Muscle of leg (tissue), 16 donors: ENCODE results near the gene LRRC28. TPM values are rescaled to one million over a fixed set of nuclear protein-coding genes. Genes with fewer than 3 reads are reported as not detected.

ENCODE experiments used
- DNase-seq: peaks from one replicate; pipeline ENCODE4 v3.0.0; 2013
- H3K27ac ChIP-seq: one replicate; pipeline ENCODE4 v1.5.1; 2013; ENCODE audit warnings: mild to moderate bottlenecking, low read length, control low read depth
- H3K27me3 ChIP-seq: one replicate; pipeline ENCODE4 v1.6.1; 2013; ENCODE audit warnings: low read length; ENCODE audit not compliant: control insufficient read depth, insufficient read depth
- H3K36me3 ChIP-seq: one replicate; pipeline ENCODE4 v1.6.1; 2013; ENCODE audit warnings: low read length; ENCODE audit not compliant: control insufficient read depth, insufficient read depth
- H3K4me1 ChIP-seq: one replicate; pipeline ENCODE4 v1.6.1; 2013; ENCODE audit warnings: low read length; ENCODE audit not compliant: control insufficient read depth, insufficient read depth
- H3K4me3 ChIP-seq: one replicate; pipeline ENCODE4 v1.5.1; 2013; ENCODE audit warnings: low read length, control low read depth
- H3K9me3 ChIP-seq: replicated peaks from 2 replicates; pipeline ENCODE4 v1.6.1; 2013; ENCODE audit warnings: low read depth, low read length; ENCODE audit not compliant: control insufficient read depth
- WGBS: methylation state at CpG from one replicate; pipeline ENCODE4 v1.1.5; 2013; ENCODE audit warnings: missing lambda C conversion rate; ENCODE audit not compliant: insufficient coverage; 5-methylcytosine and 5-hydroxymethylcytosine counted together
- long read RNA-seq, 11 donors: transcript quantifications; one replicate each; lab custom pipeline, GENCODE V29; 2026
- polyA plus RNA-seq, 8 donors: library from polyadenylated mRNA; unstranded; fragments of 120-200 nt; gene quantifications; one replicate each; pipeline versions ENCODE4 v1.2.1 to v1.2.3, GENCODE V29; 2013; ENCODE audit warnings: inconsistent platforms in 1 of 8, low replicate concordance in 1 of 8; ENCODE audit not compliant: insufficient read length in 8 of 8, insufficient read depth in 1 of 8
- total RNA-seq: library from RNA; stranded (reverse); fragments of 120-200 nt; gene quantifications from one replicate; pipeline ENCODE4 v1.2.4, GENCODE V29; 2013

The LRRC28 gene
- 15.8 TPM for total RNA-seq
- polyA plus RNA-seq = 10 to 100 TPM; 12.4 to 19.8 (median 17.6) TPM
- long read RNA-seq, donor 1, full-length matches to known transcripts = 2 of 2 reads
- long read RNA-seq, donor 1, partial matches to known transcripts = 0 of 2 reads
- long read RNA-seq, donor 1, other reads (novel, unspliced or antisense) = 0 of 2 reads
- long read RNA-seq, donor 2, full-length matches to known transcripts = 1 of 1 reads
- long read RNA-seq, donor 2, partial matches to known transcripts = 0 of 1 reads
- long read RNA-seq, donor 2, other reads (novel, unspliced or antisense) = 0 of 1 reads
- long read RNA-seq, donor 3, full-length matches to known transcripts = 4 of 4 reads
- long read RNA-seq, donor 3, partial matches to known transcripts = 0 of 4 reads
- long read RNA-seq, donor 3, other reads (novel, unspliced or antisense) = 0 of 4 reads
- long read RNA-seq, donor 4, full-length matches to known transcripts = 4 of 4 reads
- long read RNA-seq, donor 4, partial matches to known transcripts = 0 of 4 reads
- long read RNA-seq, donor 4, other reads (novel, unspliced or antisense) = 0 of 4 reads
- long read RNA-seq, donor 5, full-length matches to known transcripts = 6 of 6 reads
- long read RNA-seq, donor 5, partial matches to known transcripts = 0 of 6 reads
- long read RNA-seq, donor 5, other reads (novel, unspliced or antisense) = 0 of 6 reads
- long read RNA-seq, donor 6, full-length matches to known transcripts = 2 of 2 reads
- long read RNA-seq, donor 6, partial matches to known transcripts = 0 of 2 reads
- long read RNA-seq, donor 6, other reads (novel, unspliced or antisense) = 0 of 2 reads
- long read RNA-seq, donor 7, full-length matches to known transcripts = 2 of 2 reads
- long read RNA-seq, donor 7, partial matches to known transcripts = 0 of 2 reads
- long read RNA-seq, donor 7, other reads (novel, unspliced or antisense) = 0 of 2 reads
- long read RNA-seq, donor 8, full-length matches to known transcripts = 3 of 3 reads
- long read RNA-seq, donor 8, partial matches to known transcripts = 0 of 3 reads
- long read RNA-seq, donor 8, other reads (novel, unspliced or antisense) = 0 of 3 reads
- long read RNA-seq, donor 9, full-length matches to known transcripts = 1 of 1 reads
- long read RNA-seq, donor 9, partial matches to known transcripts = 0 of 1 reads
- long read RNA-seq, donor 9, other reads (novel, unspliced or antisense) = 0 of 1 reads
- long read RNA-seq, donor 10, full-length matches to known transcripts = 6 of 6 reads
- long read RNA-seq, donor 10, partial matches to known transcripts = 0 of 6 reads
- long read RNA-seq, donor 10, other reads (novel, unspliced or antisense) = 0 of 6 reads
- long read RNA-seq, donor 11, full-length matches to known transcripts = 1 of 1 reads
- long read RNA-seq, donor 11, partial matches to known transcripts = 0 of 1 reads
- long read RNA-seq, donor 11, other reads (novel, unspliced or antisense) = 0 of 1 reads

DNA sequence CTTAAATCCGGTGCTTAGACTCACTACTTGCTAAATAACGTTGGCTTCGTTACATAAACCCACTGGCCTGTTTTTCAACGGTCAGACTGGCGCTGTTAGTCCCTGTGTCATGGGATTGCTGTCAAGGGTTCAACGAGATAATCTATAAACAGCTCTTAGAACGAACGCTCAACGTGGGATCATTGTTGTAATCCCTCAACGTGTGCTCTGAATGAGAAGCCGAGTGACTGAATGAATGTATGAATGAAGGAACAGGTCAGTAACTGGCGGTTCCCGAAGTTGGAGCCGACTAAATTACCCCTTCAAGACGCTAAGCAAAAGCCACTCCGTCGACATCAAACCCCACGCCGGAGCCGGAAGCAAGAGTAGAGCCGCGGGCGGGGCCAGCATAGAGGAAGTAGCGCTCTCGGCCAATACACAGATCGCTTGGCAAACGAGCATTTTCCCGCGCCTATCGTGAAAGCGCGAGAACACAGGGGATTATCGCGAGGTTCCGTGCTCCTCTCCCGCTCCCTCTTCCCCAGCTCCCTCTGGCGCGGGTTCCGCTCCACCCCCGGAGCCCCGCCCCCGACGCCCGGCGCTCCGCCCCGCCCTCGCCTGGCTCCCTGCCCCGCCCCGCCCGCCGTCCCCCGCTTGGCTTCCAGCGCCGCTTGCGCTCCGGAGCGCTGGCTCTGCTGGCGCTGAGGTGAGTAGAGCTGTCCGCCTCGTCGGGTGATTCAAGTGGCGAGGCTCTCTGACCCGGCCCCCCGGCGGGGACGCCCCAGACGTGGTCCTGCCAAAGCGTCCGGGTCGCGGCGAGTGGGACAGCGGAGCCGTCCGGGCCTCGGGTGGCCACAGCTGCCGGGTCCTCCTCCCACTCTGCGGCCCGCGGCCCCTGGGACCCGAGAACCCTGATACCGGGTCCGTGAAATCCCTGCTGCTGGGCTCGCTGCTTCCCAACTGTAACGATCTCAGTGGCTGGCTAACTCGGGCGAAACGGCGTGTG lies at the start of gene LRRC28:
Gene LRRC28, plus strand, starts transcription at position 625 of the 985 bp plus-strand sequence. CDS start 4,477 bp downstream, outside the sequence.
- no peaks in the 10 kb centered on the region for H3K36me3 ChIP-seq
- H3K9me3 ChIP-seq = no peaks in the 10 kb centered on the region
- H3K27ac ChIP-seq = peak within 1 kb of the TSS; percentile 99
- H3K4me3 ChIP-seq = peak within 1 kb of the TSS; percentile 73
- H3K27me3 ChIP-seq = no peaks in the 10 kb centered on the region
- H3K4me1 ChIP-seq = peaks cover 12% of the 10 kb centered on the region
- DNase-seq = peak; percentile 100
- WGBS = under 1% methylated on average over 77 of the region's 90 CpGs

- WGBS = no CpG with 5 or more reads among the region's 2 CpGs
- peak; percentile 48 for DNase-seq
- Histone ChIP-seq H3K36me3 (peaks cover 17% of the 10 kb centered on the region), H3K9me3 (no peaks in the 10 kb centered on the region), H3K4me3 (no peak overlapping the region), H3K27me3 (no peaks in the 10 kb centered on the region), H3K4me1 (no peaks in the 10 kb centered on the region), H3K27ac (peak overlapping the region; percentile 9)
Measured at GRCh38 chr15:99202176-99202552, 49.1 kb upstream of the LRRC28 start.

DNA sequence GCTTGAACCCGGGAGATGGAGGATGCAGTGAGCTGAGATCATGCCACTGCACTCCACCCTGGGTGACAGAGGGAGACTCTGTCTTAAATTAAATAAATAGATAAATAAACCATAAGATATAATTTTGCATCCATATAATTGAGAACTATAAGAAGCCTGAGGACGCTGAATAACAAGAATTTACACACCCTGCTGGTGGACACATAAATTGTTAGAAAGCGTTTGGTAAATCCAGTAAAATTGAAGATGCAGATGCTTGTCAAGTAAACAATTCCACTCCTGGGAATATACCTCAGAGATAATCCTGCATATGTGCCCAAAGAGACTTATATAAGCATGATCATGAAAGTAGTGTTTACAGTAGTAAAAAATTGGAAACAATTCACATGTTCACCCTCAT lies 43.6 kb upstream of the LRRC28 start:
- Histone ChIP-seq H3K4me3 (no peak overlapping the region), H3K27me3 (no peaks in the 10 kb centered on the region), H3K9me3 (no peaks in the 10 kb centered on the region), H3K4me1 (no peaks in the 10 kb centered on the region), H3K36me3 (peaks cover 4% of the 10 kb centered on the region), H3K27ac (no peak overlapping the region)
- no CpG with 5 or more reads among the region's 3 CpGs for WGBS
- no peak for DNase-seq

DNA sequence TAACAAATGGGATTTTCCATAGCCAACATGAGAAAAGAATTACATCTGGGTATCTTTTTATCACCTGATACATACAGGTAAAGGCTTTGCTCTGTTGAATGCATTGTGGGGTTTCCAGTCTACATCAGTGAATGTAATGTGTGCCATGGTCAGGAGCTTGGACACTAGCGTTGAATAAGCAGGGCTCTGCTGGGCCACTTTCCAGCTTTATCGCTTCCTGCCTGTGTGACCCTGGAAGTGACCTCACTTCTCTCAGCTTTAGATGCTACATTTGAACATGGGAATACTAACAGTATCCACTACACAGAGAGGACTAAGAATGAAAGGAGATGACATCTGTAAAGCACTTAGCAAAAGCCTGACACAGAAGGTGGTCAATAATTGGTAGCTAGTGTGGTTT lies 42.0 kb upstream of the LRRC28 start:
- no peak for DNase-seq
- WGBS = no CpG with 5 or more reads among the region's 2 CpGs
- Histone ChIP-seq H3K9me3 (no peaks in the 10 kb centered on the region), H3K27ac (no peak overlapping the region), H3K36me3 (peaks cover 4% of the 10 kb centered on the region), H3K4me3 (no peak overlapping the region), H3K27me3 (no peaks in the 10 kb centered on the region), H3K4me1 (no peaks in the 10 kb centered on the region)

DNA sequence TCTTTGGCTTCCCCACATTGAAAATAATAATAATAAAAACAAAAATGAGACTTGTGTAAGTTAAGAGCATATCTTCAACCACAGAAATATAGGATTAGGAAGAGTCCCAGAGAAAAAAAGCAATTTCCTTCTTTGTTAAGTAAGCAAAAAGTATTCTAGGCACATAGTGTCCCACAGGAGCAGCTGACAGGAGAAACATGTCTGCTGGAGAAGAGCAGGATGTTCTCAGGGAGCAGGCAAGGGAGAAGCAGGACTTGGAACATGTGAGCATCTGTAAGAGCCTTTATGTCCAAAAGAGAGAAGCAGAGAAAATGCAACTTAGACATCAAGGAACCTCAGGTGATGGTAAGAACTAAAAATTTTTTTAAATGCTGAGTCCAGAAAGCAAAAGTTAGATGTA lies 40.9 kb upstream of the LRRC28 start:
- H3K36me3 ChIP-seq = peaks cover 9% of the 10 kb centered on the region
- DNase-seq = peak; percentile 19
- H3K4me3 ChIP-seq = no peak overlapping the region
- H3K27ac ChIP-seq = no peak overlapping the region
- H3K4me1 ChIP-seq = no peaks in the 10 kb centered on the region
- H3K9me3 ChIP-seq = no peaks in the 10 kb centered on the region
- no peaks in the 10 kb centered on the region for H3K27me3 ChIP-seq

- H3K4me3 ChIP-seq = no peak overlapping the region
- H3K27me3 ChIP-seq = no peaks in the 10 kb centered on the region
- no peak for DNase-seq
- peaks cover 16% of the 10 kb centered on the region for H3K36me3 ChIP-seq
- H3K4me1 ChIP-seq = no peaks in the 10 kb centered on the region
- WGBS = 100% methylated on average over 2 of the region's 4 CpGs
- H3K9me3 ChIP-seq = no peaks in the 10 kb centered on the region
- no peak overlapping the region for H3K27ac ChIP-seq
Measured at GRCh38 chr15:99211926-99212325, 39.4 kb upstream of the LRRC28 start.

GRCh38 chr15:99212406-99212805 lies 38.9 kb upstream of the LRRC28 start:
- H3K36me3 ChIP-seq = peaks cover 17% of the 10 kb centered on the region
- H3K27ac ChIP-seq = no peak overlapping the region
- H3K27me3 ChIP-seq = no peaks in the 10 kb centered on the region
- H3K4me1 ChIP-seq = no peaks in the 10 kb centered on the region
- H3K4me3 ChIP-seq = no peak overlapping the region
- 94% methylated on average over 3 of the region's 7 CpGs for WGBS
- no peaks in the 10 kb centered on the region for H3K9me3 ChIP-seq
- DNase-seq = no peak

GRCh38 chr15:99213187-99213811 lies 38.0 kb upstream of the LRRC28 start:
- Histone ChIP-seq H3K27me3 (no peaks in the 10 kb centered on the region), H3K9me3 (no peaks in the 10 kb centered on the region), H3K4me3 (no peak overlapping the region), H3K27ac (no peak overlapping the region), H3K36me3 (peaks cover 26% of the 10 kb centered on the region), H3K4me1 (no peaks in the 10 kb centered on the region)
- DNase-seq = peak; percentile 82
- no CpG with 5 or more reads among the region's 1 CpG for WGBS
